IMR-90 (cell line): Measurements from ENCODE around the gene RAB3GAP2.

Experiments used
- CHD1 ChIP-seq: IDR thresholded peaks from 2 replicates; pipeline ENCODE4 v1.6.1; 2012; ENCODE audit warnings: low read depth, low read length, improper control_type of control experiment
- FOS ChIP-seq: fragments of 150-350 bp; IDR thresholded peaks from 2 replicates; pipeline ENCODE4 v1.6.1; 2016; ENCODE audit warnings: low read depth, low read length
- MXI1 ChIP-seq: IDR thresholded peaks from 2 replicates; pipeline ENCODE4 v1.6.1; 2012; ENCODE audit warnings: low read depth, mild to moderate bottlenecking, low read length, moderate library complexity, borderline replicate concordance
- POLR2A ChIP-seq: IDR thresholded peaks from 2 replicates; pipeline ENCODE4 v1.6.1; 2012; ENCODE audit warnings: mild to moderate bottlenecking, low read depth, low read length
- RCOR1 ChIP-seq: IDR thresholded peaks from 2 replicates; pipeline ENCODE4 v1.6.1; 2012; ENCODE audit warnings: mild to moderate bottlenecking, low read length, improper control_type of control experiment; ENCODE audit not compliant: insufficient replicate concordance
- TF ChIP-seq, protein P1 (sequence below): conservative IDR thresholded peaks from 2 replicates; pipeline ENCODE4 v1.5.1; 2012; ENCODE audit warnings: mild to moderate bottlenecking, low read depth, low read length, improper control_type of control experiment

DNA sequence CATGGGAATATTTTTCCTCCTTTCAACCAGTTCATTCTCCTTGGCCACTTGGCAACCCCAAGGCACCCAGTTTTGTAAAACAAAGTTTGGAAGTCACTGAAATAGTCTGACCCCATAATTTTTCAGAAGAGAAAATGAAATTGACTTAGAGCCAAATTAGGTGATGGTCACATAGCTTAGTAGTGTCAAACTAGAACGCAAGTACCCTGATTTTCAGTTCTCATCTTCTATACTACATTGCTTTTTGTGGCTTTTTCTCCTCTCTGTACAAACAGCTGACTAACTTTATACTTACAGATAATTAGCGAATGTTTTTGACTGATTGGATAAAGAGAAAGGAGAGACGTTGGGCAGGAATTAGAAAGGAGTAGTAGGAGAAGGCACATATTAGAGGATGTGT lies 145.2 kb downstream of the RAB3GAP2 start:
- TF ChIP-seq POLR2A (no peak), FOS (no peak), MXI1 (no peak), CHD1 (no peak), RCOR1 (no peak)
- TF ChIP-seq, protein P1, sequence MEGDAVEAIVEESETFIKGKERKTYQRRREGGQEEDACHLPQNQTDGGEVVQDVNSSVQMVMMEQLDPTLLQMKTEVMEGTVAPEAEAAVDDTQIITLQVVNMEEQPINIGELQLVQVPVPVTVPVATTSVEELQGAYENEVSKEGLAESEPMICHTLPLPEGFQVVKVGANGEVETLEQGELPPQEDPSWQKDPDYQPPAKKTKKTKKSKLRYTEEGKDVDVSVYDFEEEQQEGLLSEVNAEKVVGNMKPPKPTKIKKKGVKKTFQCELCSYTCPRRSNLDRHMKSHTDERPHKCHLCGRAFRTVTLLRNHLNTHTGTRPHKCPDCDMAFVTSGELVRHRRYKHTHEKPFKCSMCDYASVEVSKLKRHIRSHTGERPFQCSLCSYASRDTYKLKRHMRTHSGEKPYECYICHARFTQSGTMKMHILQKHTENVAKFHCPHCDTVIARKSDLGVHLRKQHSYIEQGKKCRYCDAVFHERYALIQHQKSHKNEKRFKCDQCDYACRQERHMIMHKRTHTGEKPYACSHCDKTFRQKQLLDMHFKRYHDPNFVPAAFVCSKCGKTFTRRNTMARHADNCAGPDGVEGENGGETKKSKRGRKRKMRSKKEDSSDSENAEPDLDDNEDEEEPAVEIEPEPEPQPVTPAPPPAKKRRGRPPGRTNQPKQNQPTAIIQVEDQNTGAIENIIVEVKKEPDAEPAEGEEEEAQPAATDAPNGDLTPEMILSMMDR, result no peak
